NCI-H82 treated with DMSO at 0.1 percent for 48 hours (cell line): ENCODE measurements around the gene KIAA0586.
"Not testable (repeated sequence)": the region's sequence is repeated elsewhere in the genome, so short reads cannot be mapped to it uniquely, and the experiment has no call there.

Experiments used
- DNase-seq: peaks from one replicate; lab custom pipeline; 2025; ENCODE audit not compliant: unreplicated experiment; lab: John Stamatoyannopoulos, UW

The KIAA0586 gene

GRCh38 chr14:58463147-58463546, 35.6 kb downstream of the KIAA0586 start:
- no peak for DNase-seq

- no peak for DNase-seq
Measured at GRCh38 chr14:58464652-58465051, 37.1 kb downstream of the KIAA0586 start.

DNA sequence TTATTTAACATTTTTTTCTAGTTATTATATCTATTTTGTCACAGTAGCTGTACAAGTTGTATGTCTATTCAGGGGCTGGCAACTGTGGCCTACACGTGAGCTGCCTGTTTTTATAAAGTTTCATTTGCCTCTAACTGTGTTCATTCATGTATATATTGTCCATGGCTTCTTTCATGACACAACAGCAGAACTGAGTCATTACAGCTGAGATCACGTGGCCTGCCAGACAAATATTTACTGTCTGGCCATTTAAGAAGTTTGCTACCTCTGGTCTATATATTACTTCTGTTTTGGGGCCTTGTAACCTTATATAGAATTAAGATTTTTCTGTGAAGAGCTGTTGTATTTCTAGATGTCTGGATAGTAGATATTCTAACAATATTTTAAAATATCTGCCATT, 37.9 kb downstream of the KIAA0586 start:
- no peak for DNase-seq

DNA sequence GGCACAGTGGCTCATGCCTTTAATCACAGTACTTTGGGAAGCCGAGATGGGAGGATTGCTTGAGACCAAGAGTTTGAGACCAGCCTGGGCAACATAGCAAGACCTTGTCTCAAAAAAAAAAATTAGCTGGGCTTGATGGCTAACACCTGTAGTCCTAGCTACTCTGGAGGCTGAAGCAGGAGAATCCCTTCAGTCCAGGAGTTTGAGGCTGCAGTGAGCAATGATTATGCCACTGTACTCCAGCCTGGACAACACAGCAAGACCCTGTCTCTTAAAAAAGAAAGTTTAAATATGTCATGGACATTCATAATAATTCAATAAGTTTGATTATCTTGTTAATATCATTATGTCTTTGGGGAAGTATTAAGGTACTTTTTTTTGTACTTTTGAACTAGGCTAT, 38.9 kb downstream of the KIAA0586 start:
- no peak for DNase-seq

GRCh38 chr14:58467575-58467974, 40.1 kb downstream of the KIAA0586 start:
- no peak for DNase-seq

DNA sequence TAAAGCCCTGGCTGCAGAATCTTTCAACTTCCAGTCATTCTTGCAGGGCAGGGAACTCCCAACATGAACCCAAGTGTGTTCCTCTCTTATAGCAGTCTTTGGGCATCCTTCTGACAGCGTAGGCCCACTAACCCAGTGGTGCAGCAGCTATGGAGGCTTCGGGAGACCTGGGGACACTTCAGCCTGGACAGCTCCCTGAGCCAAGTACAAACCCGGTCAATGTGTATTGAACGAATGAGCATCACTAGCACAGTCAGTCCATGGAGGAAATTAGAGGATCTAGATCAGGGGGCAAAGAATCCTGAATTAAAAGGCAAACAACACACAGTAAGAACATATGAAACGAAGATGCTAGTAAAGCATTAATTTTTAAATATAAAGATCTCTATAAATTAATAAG, 41.8 kb downstream of the KIAA0586 start:
- DNase-seq: no peak

DNA sequence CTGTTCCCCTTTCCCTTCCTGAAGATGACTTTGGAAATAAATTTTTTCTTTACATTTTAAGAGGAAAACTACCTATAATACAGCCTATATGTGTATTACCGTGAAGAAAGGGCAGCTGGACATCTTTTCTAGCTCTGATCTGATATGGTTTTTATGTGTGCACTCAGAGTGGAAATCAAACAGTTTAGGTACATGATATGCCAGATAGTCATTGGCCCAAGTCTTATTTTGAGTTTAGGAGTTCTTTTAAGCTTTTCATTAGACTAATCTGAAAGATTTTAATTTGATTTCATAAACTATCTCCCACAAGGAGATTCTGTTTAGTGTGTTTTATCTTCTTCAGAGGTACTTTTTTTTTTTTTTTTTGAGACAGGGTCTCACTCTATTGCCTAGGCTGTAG, 48.8 kb downstream of the KIAA0586 start:
- DNase-seq: no peak

GRCh38 chr14:58477653-58478052, 50.1 kb downstream of the KIAA0586 start:
- DNase-seq: no peak

- DNase-seq: not testable (repeated sequence)
Measured at GRCh38 chr14:58478329-58478728, 50.8 kb downstream of the KIAA0586 start.

GRCh38 chr14:58479975-58480374, 52.5 kb downstream of the KIAA0586 start:
- no peak for DNase-seq

- no peak for DNase-seq
Measured at GRCh38 chr14:58484176-58484575, 56.7 kb downstream of the KIAA0586 start.

GRCh38 chr14:58488550-58488949, 61.0 kb downstream of the KIAA0586 start:
- no peak for DNase-seq

- no peak for DNase-seq
Measured at GRCh38 chr14:58491593-58491992, 64.1 kb downstream of the KIAA0586 start.

DNA sequence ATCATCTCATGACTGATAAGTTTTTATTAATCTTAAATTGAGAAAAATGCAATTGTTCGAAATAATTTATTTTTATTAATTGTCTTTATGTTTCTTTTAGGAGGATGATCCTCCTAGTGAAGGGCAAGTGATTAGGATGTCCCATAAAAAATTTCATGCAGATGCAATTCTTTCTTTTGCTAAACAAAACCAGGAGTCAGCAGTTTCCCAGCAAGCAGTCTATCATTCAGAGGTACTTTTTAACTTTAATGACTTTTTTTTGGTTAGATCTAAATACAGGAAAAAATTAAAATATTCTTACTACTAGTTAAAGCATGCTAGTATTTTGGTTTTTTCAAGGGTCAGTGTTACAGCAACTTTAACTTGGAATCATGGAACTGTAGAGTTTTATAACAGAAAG, 64.5 kb downstream of the KIAA0586 start:
- no peak for DNase-seq

DNA sequence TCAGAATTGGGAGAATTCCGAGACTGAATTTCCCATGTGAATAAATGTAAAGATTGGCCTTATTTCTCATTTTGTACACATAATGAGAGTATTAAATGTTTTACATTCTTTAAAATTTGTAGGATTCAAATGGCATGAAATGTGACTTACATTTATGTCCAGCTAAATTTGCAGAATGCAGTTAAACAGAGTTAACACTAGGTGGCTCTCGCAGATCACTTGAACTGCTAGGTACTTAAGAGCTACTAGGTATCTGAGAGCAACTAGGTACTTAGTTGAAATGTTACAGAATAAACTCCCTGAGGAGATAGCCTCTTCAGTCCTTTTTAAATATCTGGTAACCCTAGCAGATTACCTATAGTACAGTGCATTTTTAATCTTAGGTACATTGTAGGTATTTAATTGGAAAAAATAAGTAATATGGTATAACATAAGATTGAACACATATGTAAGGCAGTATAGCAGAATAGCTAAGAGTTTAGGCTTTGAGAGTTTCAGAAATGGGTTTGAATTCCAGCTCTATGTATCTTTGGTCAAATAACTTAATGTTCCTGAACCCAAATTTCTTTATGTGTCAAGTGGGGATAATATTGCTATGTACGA, 73.8 kb downstream of the KIAA0586 start:
- DNase-seq: peak; percentile 43

DNA sequence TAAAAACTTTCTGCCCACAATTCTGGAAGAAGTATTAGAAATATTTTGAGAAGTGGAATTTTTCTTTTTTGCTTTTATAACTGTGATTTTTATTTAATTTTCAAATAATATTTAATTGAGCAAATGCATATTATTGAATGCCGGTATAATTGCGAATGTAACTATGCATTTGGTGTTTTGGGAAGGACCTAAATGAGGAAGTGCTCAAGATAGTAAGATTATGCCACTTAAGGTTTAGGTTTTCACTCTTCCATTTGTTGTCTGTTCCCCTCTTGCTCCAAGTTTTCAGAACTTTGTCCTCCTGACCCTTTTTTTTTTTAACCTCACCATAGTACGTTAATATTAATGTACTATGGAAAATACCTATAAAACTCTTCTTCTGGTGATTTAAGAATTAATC, 85.8 kb downstream of the KIAA0586 start:
- DNase-seq: no peak

GRCh38 chr14:58517592-58517991, 90.1 kb downstream of the KIAA0586 start:
- no peak for DNase-seq

DNA sequence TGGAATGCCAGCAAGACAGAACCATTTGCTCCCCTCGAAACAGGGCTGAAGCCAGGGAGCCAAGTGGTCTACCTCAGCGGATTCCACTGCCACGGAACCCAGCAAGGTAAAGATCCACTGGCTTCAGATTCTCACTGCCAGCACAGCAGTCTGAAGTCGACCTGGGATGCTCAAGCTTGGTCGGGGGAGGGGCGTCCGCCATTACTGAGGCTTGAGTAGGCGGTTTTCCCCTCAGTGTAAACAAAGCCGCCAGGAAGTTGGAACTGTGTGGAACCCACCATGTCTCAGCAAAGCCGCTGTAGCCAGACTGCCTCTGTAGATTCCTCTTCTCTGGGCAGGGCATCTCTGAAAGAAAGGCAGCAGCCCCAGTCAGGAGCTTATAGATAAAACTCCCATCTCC, 98.2 kb downstream of the KIAA0586 start:
- not testable (repeated sequence) for DNase-seq

DNA sequence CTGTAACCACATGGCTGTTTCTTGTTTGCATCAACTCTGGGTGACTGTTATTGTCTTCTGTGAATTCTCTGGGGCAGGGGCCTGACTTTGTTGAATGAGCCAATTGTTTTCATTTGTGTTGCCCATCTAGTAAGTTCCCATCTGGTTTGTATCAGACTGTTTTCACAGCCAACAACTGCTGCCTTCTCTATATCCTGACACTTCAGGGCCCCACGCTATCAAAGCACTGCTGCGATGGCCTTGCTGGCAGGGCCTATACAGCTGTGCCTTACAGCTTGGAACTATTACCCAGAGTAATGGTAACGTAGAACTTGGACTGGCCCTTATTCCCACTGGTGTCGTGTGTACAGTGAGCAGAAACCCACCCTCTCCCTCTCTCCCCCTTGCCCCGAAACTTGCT, 105.9 kb downstream of the KIAA0586 start:
- no peak for DNase-seq

GRCh38 chr14:58535044-58535443, 107.5 kb downstream of the KIAA0586 start:
- DNase-seq: no peak

GRCh38 chr14:58537004-58537403, 109.5 kb downstream of the KIAA0586 start:
- DNase-seq: no peak

GRCh38 chr14:58540749-58541632, 113.5 kb downstream of the KIAA0586 start:
- DNase-seq: no peak

DNA sequence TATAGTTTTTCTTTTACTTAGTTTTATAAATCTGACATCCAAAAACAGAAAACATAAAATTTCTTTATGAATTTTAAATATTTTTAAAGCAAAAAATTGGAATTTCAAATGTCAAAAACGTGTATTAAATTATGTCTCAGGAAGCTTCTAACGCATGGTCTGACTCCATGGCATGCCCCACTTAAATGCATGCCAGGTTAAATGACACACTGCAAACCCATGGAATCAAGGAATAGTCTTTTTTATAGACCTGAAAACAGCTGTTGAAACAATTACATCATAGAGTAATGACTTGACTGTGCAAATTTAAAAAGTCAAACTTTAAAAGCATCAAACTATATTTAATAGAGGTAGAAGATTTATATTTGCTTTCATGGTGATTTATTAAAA, 114.1 kb downstream of the KIAA0586 start:
- DNase-seq: no peak
